DMS53 treated with DMSO at 0.1 percent for 48 hours (cell line): Measurements from ENCODE around the gene NLRP1.

Experiments
- DNase-seq: peaks from one replicate; lab custom pipeline; 2025; ENCODE audit not compliant: unreplicated experiment; lab: John Stamatoyannopoulos, UW

NLRP1 gene

GRCh38 chr17:5584383-5585286, at the start of gene NLRP1:
NLRP1 (minus strand) TSS chr17:5584509; CDS start chr17:5583957, 552 bp downstream.
- DNase-seq = no peak

- DNase-seq = no peak
These were observed 47.8 kb upstream of the NLRP1 start for GRCh38 chr17:5631958-5632590.

- no peak for DNase-seq
These were observed 46.1 kb upstream of the NLRP1 start for GRCh38 chr17:5630434-5630833.

GRCh38 chr17:5629128-5629527, 44.8 kb upstream of the NLRP1 start:
- DNase-seq = no peak

- DNase-seq = no peak
These were observed 44.0 kb upstream of the NLRP1 start for GRCh38 chr17:5628262-5628661.

- DNase-seq = no peak
These were observed 39.9 kb upstream of the NLRP1 start for GRCh38 chr17:5624211-5624610.

- DNase-seq = no peak
These were observed 37.4 kb upstream of the NLRP1 start for GRCh38 chr17:5621729-5622128.

- no peak for DNase-seq
These were observed 36.7 kb upstream of the NLRP1 start for GRCh38 chr17:5621026-5621425.

GRCh38 chr17:5619088-5619740, 34.9 kb upstream of the NLRP1 start:
- DNase-seq = peak; percentile 100

GRCh38 chr17:5618476-5618875, 34.2 kb upstream of the NLRP1 start:
- peak; percentile 17 for DNase-seq

- DNase-seq = no peak
These were observed 31.2 kb upstream of the NLRP1 start for GRCh38 chr17:5615476-5615875.

- no peak for DNase-seq
These were observed 26.6 kb upstream of the NLRP1 start for GRCh38 chr17:5610956-5611355.

- DNase-seq = no peak
These were observed 24.2 kb upstream of the NLRP1 start for GRCh38 chr17:5608399-5609112.

- no peak for DNase-seq
These were observed 23.6 kb upstream of the NLRP1 start for GRCh38 chr17:5607946-5608345.

GRCh38 chr17:5605452-5605851, 21.1 kb upstream of the NLRP1 start:
- no peak for DNase-seq

- DNase-seq = no peak
These were observed 15.7 kb upstream of the NLRP1 start for GRCh38 chr17:5600041-5600440.

GRCh38 chr17:5598457-5598856, 14.1 kb upstream of the NLRP1 start:
- no peak for DNase-seq

GRCh38 chr17:5596421-5596820, 12.1 kb upstream of the NLRP1 start:
- DNase-seq = no peak

- DNase-seq = no peak
These were observed 11.5 kb upstream of the NLRP1 start for GRCh38 chr17:5595831-5596230.

GRCh38 chr17:5592382-5592781, 8.1 kb upstream of the NLRP1 start:
- peak; percentile 47 for DNase-seq

GRCh38 chr17:5591966-5592365, 7.7 kb upstream of the NLRP1 start:
- no peak for DNase-seq
